GM13977 (cell line): ENCODE results near the gene ADCY5.

Source experiments
- DNase-seq: peaks from one replicate; pipeline ENCODE4 v3.0.0; 2012; ENCODE audit warnings: low spot score
- in situ Hi-C: fragments of 300-500 bp; cut with MboI; formaldehyde crosslinking; loops from one replicate; pipeline ENCODE4 v1.12.0; 2022; ENCODE audit warnings: low sequenced_read_pairs, low pct_unique_long_range_greater_than_20kb, mixed read lengths, inconsistent platforms; ENCODE audit not compliant: unreplicated experiment
- TF ChIP-seq, protein P1 (sequence below): IDR thresholded peaks from 2 replicates; pipeline ENCODE4 v1.5.1; 2012; ENCODE audit warnings: mild to moderate bottlenecking, control low read depth; ENCODE audit not compliant: insufficient read depth; ENCODE audit errors: extremely low read depth, missing control alignments

Gene ADCY5

DNA sequence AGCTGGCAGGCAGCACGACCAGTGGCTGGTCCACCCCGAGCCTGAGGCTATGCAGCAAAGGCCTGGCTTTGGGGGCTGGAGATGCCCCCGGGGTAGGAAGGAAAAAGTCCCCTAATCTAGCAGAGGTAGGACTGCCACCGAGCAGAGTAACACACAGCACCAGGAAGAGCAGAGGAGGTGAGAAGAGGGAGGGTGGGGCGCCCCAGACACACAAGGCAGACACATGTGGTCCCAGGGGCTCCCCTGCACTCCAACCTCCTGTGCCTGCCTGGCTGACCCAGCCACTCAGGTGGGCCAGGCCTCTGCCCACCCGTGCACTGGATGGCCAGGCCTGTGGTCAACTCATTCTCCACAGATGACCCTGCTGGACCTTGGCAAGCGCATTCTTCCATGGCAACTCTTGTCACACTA, 112.4 kb downstream of the ADCY5 start:
- no peak for DNase-seq
- in situ Hi-C loops, result loop anchor here (25.0 kb wide), 1 partner anchor 226 kb away; no protein-coding TSS in a partner anchor
- TF ChIP-seq, protein P1, sequence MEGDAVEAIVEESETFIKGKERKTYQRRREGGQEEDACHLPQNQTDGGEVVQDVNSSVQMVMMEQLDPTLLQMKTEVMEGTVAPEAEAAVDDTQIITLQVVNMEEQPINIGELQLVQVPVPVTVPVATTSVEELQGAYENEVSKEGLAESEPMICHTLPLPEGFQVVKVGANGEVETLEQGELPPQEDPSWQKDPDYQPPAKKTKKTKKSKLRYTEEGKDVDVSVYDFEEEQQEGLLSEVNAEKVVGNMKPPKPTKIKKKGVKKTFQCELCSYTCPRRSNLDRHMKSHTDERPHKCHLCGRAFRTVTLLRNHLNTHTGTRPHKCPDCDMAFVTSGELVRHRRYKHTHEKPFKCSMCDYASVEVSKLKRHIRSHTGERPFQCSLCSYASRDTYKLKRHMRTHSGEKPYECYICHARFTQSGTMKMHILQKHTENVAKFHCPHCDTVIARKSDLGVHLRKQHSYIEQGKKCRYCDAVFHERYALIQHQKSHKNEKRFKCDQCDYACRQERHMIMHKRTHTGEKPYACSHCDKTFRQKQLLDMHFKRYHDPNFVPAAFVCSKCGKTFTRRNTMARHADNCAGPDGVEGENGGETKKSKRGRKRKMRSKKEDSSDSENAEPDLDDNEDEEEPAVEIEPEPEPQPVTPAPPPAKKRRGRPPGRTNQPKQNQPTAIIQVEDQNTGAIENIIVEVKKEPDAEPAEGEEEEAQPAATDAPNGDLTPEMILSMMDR, result no peak

DNA sequence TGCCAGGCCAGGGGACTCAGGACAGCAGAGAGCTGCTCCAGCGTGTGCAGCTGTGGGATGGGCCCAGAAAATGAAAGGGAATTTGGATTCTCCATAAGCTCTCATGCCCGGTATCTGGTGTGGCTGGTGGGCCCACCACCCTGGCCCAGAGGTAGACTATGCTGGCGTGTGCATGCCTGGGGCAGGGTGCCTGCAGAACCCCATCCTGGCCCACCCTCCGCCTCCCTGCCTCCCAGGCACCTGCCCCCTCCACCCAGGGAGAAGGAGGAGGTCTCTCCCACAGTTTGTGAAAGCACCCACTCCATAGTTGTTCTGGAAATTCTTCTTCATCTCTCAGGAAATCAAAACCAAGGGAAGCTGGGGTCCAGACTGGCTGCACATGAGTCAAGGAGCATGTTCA, 112.9 kb downstream of the ADCY5 start:
- in situ Hi-C loops, result loop anchor here (25.0 kb wide), 1 partner anchor 226 kb away; no protein-coding TSS in a partner anchor
- TF ChIP-seq, protein P1, result no peak
- DNase-seq, result no peak

DNA sequence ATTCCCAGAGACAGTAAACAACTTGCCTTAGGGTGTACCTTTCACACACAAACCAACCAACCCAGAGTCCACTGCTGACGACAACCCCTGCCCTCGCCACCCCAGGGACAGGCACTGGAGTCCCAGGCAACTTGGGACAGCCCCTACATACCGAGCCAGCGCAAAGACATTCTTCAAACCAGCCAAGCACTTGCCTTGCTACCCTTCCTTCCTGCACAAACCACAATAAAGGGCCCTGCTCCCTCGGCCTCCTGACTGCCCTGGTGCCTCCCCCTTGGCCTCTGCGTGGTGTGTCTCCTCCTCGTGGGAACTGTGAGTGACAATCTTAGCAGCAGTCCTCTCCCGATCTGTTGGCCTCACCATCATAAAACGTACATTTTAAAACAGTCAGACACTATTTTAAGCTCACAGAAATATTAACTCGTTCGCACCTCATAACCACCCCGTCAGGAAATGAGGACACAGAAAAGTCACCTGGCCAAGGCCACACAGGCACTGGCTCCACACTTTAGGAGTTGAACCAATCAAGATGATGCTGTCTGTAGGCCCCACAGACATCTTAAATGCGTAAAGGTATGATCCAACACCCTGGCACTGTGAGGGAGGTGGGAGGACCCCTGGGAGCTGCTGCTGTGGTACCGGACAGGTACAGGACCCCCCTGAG, 113.8 kb downstream of the ADCY5 start:
- in situ Hi-C loops, result loop anchor here (25.0 kb wide), 1 partner anchor 227 kb away; no protein-coding TSS in a partner anchor
- TF ChIP-seq, protein P1, result no peak
- no peak for DNase-seq

DNA sequence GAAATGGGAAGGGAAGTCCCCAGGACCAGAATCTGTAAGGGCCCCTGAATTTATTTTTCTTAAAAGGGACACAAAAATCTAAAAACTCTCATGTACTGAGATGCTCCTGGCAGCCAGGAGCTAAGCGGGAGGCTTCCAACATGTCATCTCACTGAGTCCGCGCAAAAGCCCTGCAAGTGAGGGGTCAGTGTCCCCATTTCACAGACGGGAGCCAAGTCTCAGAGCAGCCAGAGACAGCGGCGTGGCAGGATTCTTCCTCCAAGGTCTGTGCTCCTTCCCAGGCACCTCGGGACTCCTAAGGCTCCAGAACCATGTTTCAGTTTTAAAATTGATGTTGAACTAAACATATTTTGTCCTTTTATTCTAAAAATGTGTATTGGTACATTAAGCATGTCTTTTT, 114.8 kb downstream of the ADCY5 start:
- TF ChIP-seq, protein P1, result no peak
- DNase-seq, result no peak
- in situ Hi-C loops, result loop anchor here (25.0 kb wide), 1 partner anchor 228 kb away; no protein-coding TSS in a partner anchor

DNA sequence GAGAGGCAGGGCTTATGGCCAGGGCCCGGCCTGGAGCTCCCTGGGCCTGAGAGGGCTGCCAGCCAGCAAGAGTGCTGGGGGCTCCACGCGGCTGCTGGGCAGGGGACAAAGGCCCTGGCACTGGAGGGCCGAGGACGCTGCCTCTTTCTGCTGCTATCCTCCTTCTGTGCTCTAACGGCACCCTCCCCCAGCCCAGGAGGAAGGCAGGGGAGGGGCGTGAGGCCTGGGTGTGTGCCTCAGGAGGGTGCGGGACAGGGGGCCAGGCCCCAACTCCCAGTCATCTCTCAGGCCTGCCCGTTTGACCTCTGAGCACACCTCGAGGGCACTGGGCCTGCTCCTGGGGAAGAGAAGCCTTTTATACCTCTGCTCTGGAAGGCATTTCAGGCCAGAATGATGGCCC, 115.5 kb downstream of the ADCY5 start:
- in situ Hi-C loops, result loop anchor here (25.0 kb wide), 1 partner anchor 229 kb away; no protein-coding TSS in a partner anchor
- TF ChIP-seq, protein P1, result no peak
- DNase-seq, result no peak

DNA sequence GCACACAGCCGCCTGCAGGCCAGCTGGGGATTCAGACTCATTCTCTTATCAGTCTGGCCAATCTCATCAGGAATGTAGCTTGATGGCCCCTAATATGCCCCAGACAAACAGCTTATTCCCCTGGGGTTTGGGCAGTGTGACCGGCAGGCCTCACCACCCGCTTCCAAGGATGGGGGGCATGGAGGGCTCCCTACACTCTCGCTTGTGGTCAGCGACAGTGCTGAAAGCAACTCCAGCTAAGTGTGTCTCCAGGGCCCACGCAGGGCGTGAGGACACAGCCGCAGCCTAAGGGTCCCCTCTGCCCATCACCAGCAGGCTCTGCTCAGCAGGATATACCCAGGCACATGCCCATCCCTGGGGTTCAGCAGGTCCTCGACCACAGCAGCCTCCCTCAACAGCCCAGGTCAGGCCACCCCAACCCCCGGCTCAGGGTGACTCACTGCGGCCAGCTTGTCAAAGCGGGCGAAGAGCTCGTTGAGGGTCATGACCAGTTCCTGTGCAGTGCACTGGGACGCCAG, 116.7 kb downstream of the ADCY5 start:
- in situ Hi-C loops, result loop anchor here (25.0 kb wide), 1 partner anchor 230 kb away; no protein-coding TSS in a partner anchor
- no peak for DNase-seq
- TF ChIP-seq, protein P1, result no peak
